ENCODE measurements around the gene LCNL1. TPM values are rescaled to one million over a fixed set of nuclear protein-coding genes. Genes with fewer than 3 reads are reported as not detected.

LCNL1 gene
- total RNA-seq, 2 experiments from 2014 or later, result 0.48 to 0.67 TPM

DNA sequence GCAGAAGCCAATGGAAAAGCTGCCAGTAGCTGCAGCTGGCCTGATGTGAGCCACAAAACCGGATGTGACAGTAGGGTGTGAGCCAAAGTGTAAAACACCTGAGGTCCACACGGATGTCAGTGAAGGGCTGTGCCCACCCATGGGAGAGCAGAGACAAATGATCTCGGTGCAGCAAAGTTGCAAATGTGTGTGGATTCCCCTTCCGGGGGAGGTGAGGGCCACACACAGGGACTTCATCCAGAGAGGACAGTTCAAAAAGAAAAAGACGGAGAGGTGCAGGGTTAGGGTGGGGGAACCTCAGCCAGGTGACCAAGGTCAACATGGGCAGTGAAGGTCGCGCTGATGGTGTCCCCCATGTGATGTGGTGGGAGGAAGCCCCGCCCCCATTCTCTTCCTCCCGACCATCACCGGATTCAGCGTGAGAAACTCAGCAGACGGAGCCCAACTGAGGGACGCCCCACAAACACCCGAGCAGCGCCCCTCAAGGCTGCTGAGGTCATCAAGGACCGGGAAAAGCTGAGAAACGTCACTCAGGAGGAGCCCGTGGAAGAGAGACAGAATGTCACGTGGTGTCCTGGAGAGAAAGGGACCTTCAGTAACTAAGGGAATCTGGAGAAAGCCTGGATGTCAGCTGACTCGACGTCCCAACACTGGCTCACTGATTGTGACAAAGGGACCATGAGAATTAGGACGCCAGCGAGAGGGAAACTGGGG lies 16.9 kb upstream of the LCNL1 start:
- H3K27me3 Mint-ChIP-seq, result peaks cover 3% of the 10 kb centered on the region
- POLR2A ChIA-PET, result no interaction called here
- H3K4me3 Mint-ChIP-seq, result peak overlapping the region; percentile 14

DNA sequence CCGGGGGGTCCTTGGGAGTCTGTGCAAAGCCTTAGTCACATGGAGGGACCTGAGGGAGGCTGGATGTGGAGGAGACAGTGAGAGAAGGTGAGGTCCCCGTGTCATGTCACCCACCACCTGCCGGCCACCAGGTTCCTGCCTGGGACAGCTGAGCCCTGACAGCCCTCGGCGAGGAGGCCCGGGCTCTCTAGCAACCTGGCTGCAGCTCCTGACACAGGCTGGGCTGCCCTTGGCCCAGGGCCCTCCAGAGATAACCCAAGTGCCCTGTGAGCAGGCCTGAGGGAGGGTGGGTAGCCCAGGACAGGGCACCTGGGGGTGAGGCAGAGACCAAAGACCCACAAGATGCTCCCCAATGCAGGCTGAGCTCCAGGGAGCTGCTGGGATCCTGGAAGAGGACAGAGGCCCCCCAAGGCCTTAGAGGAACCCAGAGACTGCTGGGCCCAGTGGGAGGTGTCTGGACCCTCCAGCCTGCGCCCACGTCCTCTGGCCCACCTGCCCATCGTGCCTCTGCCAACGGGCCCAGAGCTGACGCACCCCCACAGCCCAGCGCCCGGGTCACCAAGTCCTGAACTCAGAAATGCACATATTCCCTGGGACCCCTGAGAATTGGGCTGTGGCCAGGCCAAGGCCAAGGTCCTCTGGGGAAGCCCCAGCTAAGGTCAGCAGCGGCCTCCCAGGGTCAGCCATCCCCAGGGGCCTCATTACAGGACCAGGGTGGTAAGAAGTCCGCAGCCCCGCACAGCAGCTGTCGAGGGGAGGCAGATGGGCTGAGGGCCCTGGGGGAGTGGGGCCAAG lies 14.3 kb upstream of the LCNL1 start:
- DNase-seq, result no peak
- Mint-ChIP-seq H3K9me3 (no peaks in the 10 kb centered on the region), H3K27me3 (peaks cover 3% of the 10 kb centered on the region), H3K27ac (no peak overlapping the region), H3K4me1 (peaks cover 21% of the 10 kb centered on the region), H3K4me3 (no peak overlapping the region), H3K36me3 (ENCODE audit: low read depth) (no peaks in the 10 kb centered on the region)
- ChIA-PET POLR2A (no interaction called here), CTCF (interaction anchor here (1.9 kb wide), 1 partner anchor 10 kb away, joined by 5 read pairs; no protein-coding TSS in a partner anchor)

More for the DNA sequence above, 16.9 kb upstream of the LCNL1 start:
- CTCF ChIA-PET, result interaction anchor here (0.6 to 1.7 kb wide), 6 partner anchors 9 to 217 kb away, joined by 3 to 5 read pairs (median 4); no protein-coding TSS in a partner anchor
- Mint-ChIP-seq H3K36me3 (ENCODE audit: low read depth) (no peaks in the 10 kb centered on the region), H3K4me1 (peaks cover 33% of the 10 kb centered on the region), H3K27ac (peak overlapping the region; percentile 77), H3K9me3 (no peaks in the 10 kb centered on the region)
- DNase-seq, result peak; percentile 42

DNA sequence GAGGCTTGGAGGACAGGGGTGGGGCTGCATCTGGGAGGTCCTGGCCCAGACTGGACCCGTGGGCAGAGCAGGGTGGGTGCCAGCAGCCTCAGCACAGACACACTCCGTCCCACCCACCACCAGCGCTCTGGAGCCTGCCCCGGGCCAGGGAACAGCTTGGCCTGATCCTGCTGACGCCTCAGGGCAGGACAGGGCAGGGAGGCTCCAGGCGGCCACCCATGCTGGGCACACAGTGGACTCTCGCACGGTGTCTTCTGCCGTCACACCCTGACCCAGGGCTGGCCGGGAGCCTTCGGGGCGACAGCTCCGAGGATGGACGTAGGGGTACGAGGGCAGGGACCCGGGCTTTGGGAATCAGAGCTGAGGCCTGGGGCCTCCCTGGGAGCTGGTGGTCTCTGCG lies 13.6 kb upstream of the LCNL1 start:
- peaks cover 21% of the 10 kb centered on the region for H3K4me1 Mint-ChIP-seq
- ChIA-PET POLR2A (no interaction called here), CTCF (interaction anchor here (1.6 to 1.9 kb wide), 2 partner anchors 9 to 78 kb away, joined by 3 to 5 read pairs; no protein-coding TSS in a partner anchor)
- no peaks in the 10 kb centered on the region for H3K9me3 Mint-ChIP-seq
- H3K36me3 Mint-ChIP-seq (ENCODE audit: low read depth), result no peaks in the 10 kb centered on the region
- peaks cover 3% of the 10 kb centered on the region for H3K27me3 Mint-ChIP-seq
- no peak overlapping the region for H3K4me3 Mint-ChIP-seq
- no peak for DNase-seq
- H3K27ac Mint-ChIP-seq, result no peak overlapping the region

DNA sequence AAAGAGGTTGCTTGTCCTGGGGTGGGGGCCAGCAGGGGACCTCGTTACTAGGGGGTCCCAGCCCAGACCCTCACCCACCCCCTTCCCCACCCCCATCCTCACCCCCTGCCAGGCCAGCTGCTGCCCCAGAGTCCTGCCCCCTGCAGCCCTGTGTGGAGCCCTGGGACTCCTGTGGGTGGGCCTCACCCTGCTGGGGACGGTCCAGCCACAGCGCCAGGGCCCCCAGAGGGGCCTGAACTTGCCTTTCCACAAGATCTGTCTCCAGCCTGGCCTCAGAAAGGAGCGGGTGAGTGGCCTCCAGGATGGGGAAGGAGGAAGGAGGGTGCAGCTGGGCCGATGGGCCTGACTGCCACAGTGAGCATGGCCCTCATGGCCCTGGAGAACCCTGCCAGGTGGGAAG lies 13.0 kb upstream of the LCNL1 start:
- Mint-ChIP-seq H3K27me3 (peaks cover 3% of the 10 kb centered on the region), H3K4me3 (no peak overlapping the region), H3K4me1 (peaks cover 18% of the 10 kb centered on the region), H3K9me3 (no peaks in the 10 kb centered on the region), H3K36me3 (ENCODE audit: low read depth) (no peaks in the 10 kb centered on the region), H3K27ac (no peak overlapping the region)
- ChIA-PET POLR2A (no interaction called here), CTCF (interaction anchor here (1.6 kb wide), 1 partner anchor 77 kb away, joined by 3 read pairs; no protein-coding TSS in a partner anchor)
- DNase-seq, result no peak

DNA sequence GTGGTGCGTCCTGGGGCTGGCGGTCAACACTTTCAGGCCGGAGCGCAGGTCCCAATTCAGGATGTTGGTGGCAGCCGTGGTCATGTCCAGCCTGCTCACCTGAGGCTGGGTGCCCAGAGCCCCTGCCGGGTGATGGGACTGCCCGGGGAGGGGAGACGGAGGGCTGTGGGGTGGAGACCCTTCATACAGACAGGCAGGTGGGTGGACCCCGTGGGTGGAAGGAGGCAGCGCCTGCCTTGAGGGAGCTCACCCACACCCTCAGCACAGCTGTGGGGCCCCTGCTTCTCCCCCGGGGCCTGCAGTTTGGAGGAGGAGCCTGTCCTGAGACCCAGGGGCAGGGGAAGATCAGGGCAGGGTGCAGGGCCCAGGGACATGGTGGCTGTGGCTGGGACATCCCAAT lies 12.4 kb upstream of the LCNL1 start:
- no peak for DNase-seq
- no peaks in the 10 kb centered on the region for H3K9me3 Mint-ChIP-seq
- ChIA-PET POLR2A (no interaction called here), CTCF (interaction anchor here (1.6 kb wide), 1 partner anchor 76 kb away, joined by 3 read pairs; no protein-coding TSS in a partner anchor)
- peaks cover 19% of the 10 kb centered on the region for H3K4me1 Mint-ChIP-seq
- no peak overlapping the region for H3K27ac Mint-ChIP-seq
- H3K27me3 Mint-ChIP-seq, result peaks cover 3% of the 10 kb centered on the region
- H3K4me3 Mint-ChIP-seq, result no peak overlapping the region
- H3K36me3 Mint-ChIP-seq (ENCODE audit: low read depth), result no peaks in the 10 kb centered on the region

DNA sequence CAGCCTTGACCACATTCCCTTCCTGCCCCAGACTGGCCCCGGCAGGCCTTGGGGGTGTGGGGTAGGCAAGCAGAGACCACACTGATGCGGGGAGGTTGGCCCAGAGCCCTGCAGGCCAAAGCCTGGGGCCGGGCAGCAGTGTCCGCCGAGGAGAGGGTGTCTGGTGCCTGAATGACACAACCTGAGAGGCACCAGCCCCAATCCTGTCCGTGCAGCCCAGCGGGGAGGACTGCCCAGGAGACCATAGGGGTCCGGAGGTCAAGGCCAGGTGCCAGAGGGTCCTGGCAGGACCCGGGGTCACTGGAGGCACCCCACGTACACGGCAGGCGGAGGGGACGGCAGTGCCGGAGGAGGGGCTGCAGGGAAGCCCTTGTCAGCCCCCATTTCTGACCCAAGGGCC lies 11.0 kb upstream of the LCNL1 start:
- no peak for DNase-seq
- POLR2A ChIA-PET, result no interaction called here
- Mint-ChIP-seq H3K4me3 (no peak overlapping the region), H3K36me3 (ENCODE audit: low read depth) (no peaks in the 10 kb centered on the region), H3K4me1 (peaks cover 12% of the 10 kb centered on the region), H3K27ac (no peak overlapping the region), H3K27me3 (peaks cover 1% of the 10 kb centered on the region), H3K9me3 (no peaks in the 10 kb centered on the region)
- CTCF ChIA-PET, result no interaction called here

DNA sequence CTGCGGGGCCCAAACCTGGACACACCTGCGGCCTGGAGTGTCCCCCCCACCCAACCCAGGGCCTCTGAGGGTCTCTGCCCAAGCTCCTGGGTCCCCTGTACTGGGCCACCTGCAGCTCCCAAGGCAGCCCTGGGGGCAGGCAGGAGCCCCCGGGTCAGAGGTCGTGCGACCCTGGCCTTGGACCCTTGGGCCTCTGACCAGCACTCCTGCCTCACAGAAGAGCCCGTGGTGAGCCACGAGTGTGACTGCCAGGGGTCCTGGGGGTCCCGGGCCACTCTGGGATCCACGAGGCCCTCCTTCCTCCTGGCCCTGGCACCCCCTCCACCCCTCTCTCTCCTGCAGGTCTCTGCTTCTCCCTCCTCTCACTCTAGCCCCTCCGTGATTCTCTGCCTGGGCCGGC lies 10.5 kb upstream of the LCNL1 start:
- Mint-ChIP-seq H3K9me3 (no peaks in the 10 kb centered on the region), H3K27ac (no peak overlapping the region), H3K4me1 (peaks cover 13% of the 10 kb centered on the region), H3K4me3 (no peak overlapping the region), H3K36me3 (ENCODE audit: low read depth) (no peaks in the 10 kb centered on the region), H3K27me3 (peaks cover 1% of the 10 kb centered on the region)
- POLR2A ChIA-PET, result no interaction called here
- no peak for DNase-seq
- CTCF ChIA-PET, result interaction anchor here (3.4 kb wide), 1 partner anchor 27 kb away, joined by 9 read pairs; the partner anchor contains the start of genes C8G and FBXW5

DNA sequence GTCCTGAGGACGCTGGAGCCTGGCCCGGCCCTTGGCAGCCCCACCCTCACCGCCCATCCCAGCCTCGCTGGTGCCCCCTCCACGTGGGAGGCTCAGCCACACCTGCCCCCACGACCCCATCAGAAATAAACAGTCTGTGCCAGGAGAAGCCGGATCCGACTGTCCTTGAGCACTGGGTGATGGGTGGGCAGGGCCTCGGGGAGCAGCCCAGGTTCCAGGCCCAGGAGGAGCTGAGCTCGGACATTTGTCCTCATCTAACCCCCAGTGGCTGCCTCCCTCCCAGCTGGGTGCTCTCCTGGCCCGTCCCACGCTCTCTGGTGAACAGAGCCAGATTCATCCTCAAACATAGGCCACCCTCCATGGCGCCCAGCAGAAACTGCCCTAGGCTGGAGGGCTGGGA lies 10.1 kb upstream of the LCNL1 start:
- POLR2A ChIA-PET, result no interaction called here
- CTCF ChIA-PET, result interaction anchor here (0.6 to 3.4 kb wide), 3 partner anchors 20 to 57 kb away, joined by 3 to 9 read pairs (median 3); partner anchors contain the start of genes C8G and FBXW5
- peaks cover 13% of the 10 kb centered on the region for H3K4me1 Mint-ChIP-seq
- no peaks in the 10 kb centered on the region for H3K9me3 Mint-ChIP-seq
- H3K27me3 Mint-ChIP-seq, result peaks cover 1% of the 10 kb centered on the region
- no peak overlapping the region for H3K4me3 Mint-ChIP-seq
- DNase-seq, result no peak
- H3K36me3 Mint-ChIP-seq (ENCODE audit: low read depth), result no peaks in the 10 kb centered on the region
- H3K27ac Mint-ChIP-seq, result no peak overlapping the region

DNA sequence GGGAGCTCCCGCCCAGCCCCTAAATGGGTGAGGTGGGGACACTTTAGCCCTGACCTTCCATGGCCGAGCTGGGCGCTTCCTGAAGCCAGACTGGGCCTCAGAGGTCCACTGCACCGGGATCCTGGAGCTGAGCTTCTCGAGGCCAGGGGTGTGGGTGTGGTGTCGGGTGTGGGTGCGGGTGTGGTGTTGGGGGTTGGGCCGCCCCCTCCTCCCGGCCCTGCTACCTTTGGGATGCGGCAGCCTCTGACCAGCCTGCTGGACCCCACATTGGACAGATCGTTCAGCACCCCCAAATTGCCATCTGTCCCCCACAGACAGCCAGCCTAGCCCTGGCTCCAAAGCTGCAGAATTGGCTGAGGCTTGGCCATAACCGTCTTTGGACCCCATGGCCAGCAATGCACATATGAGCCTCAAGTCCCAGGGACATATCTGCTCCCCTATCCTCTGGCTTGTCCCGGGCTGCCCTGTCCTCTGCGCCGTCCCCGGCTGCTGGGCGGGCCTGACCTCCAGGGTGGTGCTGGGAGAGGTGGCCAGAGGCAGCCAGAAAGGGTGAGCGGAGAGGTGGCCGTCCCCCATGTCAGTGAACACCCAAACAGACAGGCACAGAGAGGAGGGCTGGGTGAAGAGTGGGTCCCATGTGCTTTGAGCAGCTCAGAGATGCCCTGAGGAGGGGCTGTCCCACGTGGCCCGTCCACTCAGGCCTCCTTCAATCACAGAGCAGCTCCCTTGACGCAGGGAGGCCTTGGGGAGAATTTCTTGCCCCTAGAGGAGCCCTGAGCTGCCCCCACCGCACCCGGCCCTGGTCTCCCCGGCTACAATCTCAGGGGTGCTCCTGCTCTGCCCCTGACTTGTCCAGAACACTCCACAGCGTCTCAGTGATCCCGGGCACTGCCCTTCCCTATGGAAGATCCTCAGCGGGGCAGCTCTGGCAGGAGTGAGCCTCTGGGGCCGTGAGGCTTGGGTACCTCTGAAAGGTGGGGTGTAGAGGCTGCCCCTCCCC lies 8.9 kb upstream of the LCNL1 start:
- no peak for DNase-seq
- peaks cover 1% of the 10 kb centered on the region for H3K27me3 Mint-ChIP-seq
- ChIA-PET CTCF (interaction anchor here (0.6 to 3.4 kb wide), 6 partner anchors 21 to 61 kb away, joined by 3 to 15 read pairs (median 5); partner anchors contain the start of genes C8G and FBXW5), POLR2A (no interaction called here)
- peak overlapping the region; percentile 57 for H3K27ac Mint-ChIP-seq
- no peaks in the 10 kb centered on the region for H3K9me3 Mint-ChIP-seq
- no peaks in the 10 kb centered on the region for H3K36me3 Mint-ChIP-seq (ENCODE audit: low read depth)
- peaks cover 13% of the 10 kb centered on the region for H3K4me1 Mint-ChIP-seq
- H3K4me3 Mint-ChIP-seq, result no peak overlapping the region

DNA sequence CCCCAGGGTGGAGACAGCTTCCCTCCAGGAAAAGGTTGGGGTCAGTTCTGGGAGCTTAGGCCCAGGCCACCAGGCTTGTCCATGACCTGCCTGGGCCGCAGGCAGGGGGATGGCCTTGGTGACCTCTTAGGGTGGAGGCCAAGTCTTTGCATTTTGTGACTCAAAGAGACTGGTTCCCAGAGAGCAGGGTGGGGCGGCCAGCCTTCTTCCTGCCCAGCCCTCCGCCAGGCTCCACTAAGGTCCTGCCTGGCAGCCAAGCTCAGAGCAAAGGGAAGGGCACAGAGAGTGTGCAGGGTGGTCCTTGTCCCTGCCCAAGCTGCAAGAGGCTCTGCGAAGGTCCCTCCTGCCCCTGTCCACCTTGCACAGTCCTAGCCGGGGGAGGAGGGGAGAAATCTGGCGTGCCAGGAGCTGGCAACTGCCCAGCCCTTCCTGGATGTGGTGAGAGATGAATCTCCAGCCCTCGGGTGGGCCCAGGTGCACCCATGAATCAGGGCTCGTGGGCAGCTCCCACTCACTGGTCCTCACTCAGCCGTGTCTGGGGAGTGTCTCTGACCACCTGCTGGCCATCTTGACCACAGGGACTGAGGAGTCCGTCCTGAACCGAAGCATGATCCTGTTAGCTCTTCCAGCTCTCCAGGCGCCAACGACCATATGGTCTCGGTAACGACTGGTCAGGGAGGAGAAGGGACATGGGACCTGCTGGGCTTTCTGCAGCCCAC lies 7.8 kb upstream of the LCNL1 start:
- H3K9me3 Mint-ChIP-seq, result no peaks in the 10 kb centered on the region
- ChIA-PET POLR2A (no interaction called here), CTCF (interaction anchor here (0.6 to 3.4 kb wide), 8 partner anchors 9 to 135 kb away, joined by 3 to 15 read pairs (median 6); partner anchors contain the start of genes C8G and FBXW5)
- peak overlapping the region; percentile 72 for H3K27ac Mint-ChIP-seq
- no peak for DNase-seq
- peaks cover 1% of the 10 kb centered on the region for H3K27me3 Mint-ChIP-seq
- H3K36me3 Mint-ChIP-seq (ENCODE audit: low read depth), result no peaks in the 10 kb centered on the region
- peaks cover 13% of the 10 kb centered on the region for H3K4me1 Mint-ChIP-seq
- H3K4me3 Mint-ChIP-seq, result peak overlapping the region; percentile 55

DNA sequence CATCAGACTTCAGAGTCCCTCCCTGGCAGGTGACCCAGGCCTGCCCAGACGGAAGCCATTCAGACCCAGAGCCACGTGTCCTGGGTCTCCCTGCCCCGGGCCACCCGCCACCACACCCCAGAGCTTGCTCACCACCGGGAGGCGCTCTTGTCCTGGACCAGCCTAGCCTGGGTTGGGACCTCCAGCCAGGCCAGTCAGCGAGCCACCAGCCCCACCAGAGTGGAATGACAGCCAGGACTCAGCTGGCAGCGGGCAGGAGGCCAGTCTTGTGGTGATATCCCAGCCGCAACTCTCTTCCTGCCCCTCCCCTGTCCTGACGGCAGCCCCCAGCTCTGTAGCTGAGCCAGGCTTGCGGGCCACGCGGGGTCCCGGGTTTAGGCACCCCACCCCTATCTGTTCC lies 7.1 kb upstream of the LCNL1 start:
- POLR2A ChIA-PET, result no interaction called here
- Mint-ChIP-seq H3K4me3 (peak overlapping the region; percentile 55), H3K27ac (peak overlapping the region; percentile 66)

More for the DNA sequence above, 7.1 kb upstream of the LCNL1 start:
- Mint-ChIP-seq H3K9me3 (no peaks in the 10 kb centered on the region), H3K36me3 (ENCODE audit: low read depth) (no peaks in the 10 kb centered on the region), H3K4me1 (peaks cover 13% of the 10 kb centered on the region), H3K27me3 (peaks cover 1% of the 10 kb centered on the region)
- peak; percentile 33 for DNase-seq
- CTCF ChIA-PET, result interaction anchor here (0.6 to 3.4 kb wide), 12 partner anchors 8 to 136 kb away, joined by 3 to 15 read pairs (median 4); partner anchors contain the start of genes AJM1, C8G and FBXW5
